Stimulated activated CD4-positive, alpha-beta T cell treated with anti-CD3 and anti-CD28 coated beads, Interleukin-15, amount 100 ng/mL, for 1 hour (primary cell): ENCODE measurements around the gene SRRT.

ENCODE experiments used
- DNase-seq, 2 donors: peaks; one replicate each; pipeline ENCODE4 v3.0.0-alpha.2; 2020; ENCODE audit warnings: low read depth in 1 of 2, low spot score in 1 of 2

Gene SRRT

DNA sequence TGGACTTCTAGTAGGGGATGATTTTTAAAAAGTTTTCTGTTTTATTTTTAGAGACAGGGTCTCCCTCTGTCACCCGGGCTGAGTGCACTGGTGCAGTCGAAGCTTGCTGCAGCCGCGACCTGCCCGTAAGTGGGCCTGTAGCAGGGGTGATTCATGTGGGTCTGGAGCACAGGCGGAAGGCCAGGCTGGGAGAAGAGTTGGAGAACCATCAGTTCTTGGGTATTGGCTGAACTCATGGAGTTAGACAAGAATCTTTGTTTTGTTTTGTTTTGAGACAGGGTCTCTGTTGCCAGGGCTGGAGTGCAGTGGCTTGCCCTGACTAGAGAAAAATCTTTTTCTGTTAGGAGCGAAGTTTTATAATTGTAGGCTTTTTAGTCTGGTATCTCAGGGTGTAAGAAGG lies 5.7 kb downstream of the SRRT start:
- DNase-seq, result no peak

DNA sequence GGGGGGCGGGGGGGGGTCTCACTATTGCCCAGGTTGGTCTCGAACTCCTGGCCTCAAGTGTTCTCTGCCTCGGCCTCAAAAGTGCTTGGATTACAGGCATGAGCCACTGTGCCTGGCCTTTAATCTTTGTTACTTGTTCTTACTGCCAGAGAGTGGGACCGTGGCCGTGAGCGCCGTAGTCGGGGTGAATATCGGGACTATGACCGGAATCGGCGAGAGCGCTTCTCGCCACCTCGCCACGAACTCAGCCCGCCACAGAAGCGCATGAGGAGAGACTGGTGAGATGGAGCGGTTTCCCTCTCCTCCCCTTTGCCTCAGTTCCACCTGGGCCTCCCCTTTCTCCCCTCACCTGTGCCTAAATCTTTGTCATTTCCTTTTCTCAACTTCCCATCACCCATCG lies 6.2 kb downstream of the SRRT start:
- no peak for DNase-seq

DNA sequence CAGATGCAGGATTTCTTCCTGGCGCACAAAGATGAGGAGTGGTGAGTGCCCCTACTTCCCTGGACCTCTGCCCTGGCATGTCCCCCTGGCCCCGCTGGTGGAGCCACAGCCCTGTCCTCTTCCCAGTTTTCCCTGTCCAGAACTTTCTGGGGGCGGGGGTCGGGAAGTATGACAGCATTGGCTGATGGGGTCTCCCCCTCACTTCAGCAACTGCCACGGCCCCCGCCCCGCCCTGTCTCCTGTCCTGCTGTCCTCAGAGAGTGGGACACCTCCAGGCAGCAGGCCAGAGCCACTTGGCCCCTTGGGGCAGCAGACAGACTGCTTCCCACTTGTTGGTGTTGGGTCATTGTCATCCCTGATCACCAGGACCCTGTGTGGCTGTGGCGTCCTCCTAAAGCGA lies 7.3 kb downstream of the SRRT start:
- DNase-seq, result no peak

DNA sequence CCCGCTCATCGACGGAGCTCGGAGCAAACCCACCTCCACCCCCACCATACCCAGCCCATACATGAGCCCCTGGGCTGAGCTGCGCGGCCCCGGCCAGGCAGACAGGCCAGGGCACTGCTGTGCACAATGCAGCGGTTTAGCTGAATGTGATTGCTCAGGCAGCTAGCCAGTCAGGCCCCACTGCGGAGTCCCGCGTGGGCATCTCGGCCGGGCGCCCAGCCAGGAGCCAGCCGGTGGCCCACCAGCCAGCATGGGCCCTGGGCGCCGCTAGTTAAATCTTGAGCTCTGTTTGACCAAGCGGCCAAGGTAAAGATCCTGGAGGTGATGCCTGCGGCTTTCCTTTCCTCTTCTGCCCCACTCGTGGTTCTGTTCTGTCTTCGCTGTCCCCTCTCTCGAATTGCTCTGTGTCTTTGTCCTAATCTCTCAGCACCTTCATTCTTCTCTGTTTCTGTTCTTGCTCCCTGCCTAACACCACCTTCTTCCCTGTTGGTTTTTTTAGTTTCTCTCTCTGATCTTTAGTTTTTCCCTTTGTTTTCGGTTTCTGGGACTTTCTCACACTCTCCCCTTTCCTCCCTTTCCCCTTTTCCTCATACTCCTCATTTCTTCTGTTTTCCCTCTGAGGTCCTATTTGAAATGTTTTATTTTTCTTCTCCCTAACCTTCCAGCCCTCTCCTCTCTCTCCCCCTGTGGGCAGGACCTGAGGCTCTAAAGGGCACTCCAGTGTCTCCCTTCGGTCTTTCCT lies 8.1 kb downstream of the SRRT start:
- DNase-seq, result no peak

DNA sequence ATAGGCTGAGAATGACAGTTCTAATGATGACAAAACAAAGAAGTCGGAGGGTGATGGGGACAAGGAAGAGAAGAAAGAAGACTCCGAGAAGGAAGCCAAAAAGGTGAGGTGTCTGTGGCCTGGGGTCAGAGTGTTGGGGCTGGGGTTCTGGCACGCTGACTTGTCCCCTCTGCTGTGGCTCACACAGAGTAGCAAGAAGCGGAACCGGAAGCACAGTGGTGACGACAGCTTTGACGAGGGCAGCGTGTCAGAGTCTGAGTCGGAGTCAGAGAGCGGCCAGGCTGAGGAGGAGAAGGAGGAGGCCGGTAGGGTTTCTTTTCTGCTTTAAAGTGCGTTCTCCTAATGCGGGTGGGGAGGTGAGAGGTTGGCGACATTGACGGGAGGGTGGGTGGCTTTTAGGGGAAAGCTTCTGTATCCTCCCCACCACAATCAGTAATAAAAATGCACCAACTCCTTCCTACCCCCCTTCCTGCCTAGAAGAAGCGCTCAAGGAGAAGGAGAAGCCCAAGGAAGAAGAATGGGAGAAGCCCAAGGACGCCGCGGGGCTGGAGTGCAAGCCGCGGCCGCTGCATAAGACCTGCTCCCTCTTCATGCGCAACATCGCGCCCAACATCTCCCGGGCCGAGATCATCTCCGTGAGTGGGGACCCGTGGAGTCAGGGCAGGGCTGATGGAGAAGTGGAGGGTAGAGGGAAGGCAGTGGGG lies 10.0 kb downstream of the SRRT start:
- no peak for DNase-seq

DNA sequence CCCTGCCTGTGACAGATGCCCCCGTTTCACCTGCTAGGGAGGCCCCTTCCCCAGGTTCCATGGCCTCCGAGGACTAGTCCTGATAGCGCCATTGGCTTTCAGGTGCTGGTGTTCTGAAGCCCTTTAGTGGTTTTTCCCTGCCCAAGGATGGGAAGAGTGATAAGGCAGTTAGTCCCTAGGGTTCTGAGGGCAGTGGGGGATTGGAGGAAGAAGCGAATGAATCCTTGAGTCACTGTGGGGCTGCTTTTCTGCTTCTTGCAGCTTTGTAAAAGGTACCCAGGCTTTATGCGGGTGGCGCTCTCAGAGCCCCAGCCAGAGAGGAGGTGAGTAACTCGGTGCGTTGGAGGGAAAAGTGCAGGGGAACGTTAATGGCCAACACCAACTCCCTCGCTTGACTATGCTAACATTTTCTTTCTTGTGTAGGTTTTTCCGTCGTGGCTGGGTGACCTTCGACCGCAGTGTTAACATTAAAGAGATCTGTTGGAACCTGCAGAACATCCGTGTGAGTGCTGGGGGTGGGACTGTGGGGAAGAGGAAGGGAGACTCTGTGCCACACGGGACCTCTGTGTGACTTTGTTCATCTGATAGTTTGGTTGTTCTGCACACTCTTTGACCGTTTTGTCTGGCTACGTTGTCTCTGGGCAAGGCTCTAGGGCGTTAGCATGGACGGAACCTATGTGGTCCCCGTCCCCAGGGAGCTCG lies 10.7 kb downstream of the SRRT start:
- DNase-seq, result no peak

DNA sequence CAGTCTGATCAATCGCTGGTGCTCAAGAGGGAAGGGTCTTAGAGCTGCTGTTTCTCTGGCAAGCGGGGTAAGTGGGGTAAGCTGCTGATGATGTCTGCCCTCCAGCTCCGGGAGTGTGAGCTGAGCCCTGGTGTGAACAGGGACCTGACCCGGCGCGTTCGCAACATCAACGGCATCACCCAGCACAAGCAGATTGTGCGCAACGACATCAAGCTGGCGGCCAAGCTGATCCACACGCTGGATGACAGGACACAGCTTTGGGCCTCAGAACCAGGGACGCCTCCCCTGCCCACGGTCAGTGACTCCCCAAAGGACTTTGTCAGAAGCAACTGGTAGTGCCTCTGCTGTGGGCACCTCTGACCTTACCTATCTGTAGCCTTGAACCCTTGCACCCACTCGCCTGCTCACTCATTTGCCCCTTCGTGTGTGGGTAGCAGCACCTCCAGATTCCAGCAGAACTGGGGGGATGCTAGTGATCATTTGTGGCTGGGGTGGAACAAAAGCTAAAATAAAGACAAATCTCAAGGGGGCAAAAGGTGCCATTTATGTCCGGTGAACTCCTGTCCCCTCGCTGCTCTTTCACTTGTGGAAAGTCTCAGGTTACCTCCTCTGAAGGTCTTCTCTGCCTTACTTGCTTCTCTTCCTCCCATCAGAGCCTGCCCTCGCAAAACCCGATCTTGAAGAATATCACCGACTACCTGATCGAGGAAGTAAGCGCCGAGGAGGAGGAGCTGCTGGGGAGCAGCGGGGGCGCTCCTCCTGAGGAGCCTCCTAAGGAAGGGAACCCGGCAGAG lies 11.4 kb downstream of the SRRT start:
- DNase-seq, result no peak

DNA sequence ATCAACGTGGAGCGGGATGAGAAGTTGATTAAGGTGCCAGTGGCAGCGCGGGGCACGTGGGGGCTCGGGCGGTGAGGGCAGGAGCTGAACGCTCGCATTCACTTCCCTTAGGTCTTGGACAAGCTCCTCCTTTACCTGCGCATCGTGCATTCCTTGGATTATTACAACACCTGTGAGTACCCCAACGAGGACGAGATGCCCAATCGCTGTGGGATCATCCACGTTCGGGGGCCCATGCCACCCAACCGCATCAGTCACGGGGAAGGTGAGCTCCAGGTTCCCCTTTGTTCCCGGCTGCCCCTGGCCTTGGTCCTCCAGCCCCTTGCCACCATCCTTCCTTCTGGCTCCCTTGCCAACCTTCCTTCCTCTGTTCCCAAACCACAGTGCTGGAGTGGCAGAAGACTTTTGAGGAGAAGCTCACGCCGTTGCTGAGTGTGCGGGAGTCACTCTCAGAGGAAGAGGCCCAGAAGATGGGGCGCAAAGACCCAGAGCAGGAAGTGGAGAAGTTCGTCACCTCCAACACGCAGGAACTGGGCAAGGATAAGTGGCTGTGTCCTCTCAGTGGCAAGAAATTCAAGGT lies 12.1 kb downstream of the SRRT start:
- DNase-seq, result no peak

DNA sequence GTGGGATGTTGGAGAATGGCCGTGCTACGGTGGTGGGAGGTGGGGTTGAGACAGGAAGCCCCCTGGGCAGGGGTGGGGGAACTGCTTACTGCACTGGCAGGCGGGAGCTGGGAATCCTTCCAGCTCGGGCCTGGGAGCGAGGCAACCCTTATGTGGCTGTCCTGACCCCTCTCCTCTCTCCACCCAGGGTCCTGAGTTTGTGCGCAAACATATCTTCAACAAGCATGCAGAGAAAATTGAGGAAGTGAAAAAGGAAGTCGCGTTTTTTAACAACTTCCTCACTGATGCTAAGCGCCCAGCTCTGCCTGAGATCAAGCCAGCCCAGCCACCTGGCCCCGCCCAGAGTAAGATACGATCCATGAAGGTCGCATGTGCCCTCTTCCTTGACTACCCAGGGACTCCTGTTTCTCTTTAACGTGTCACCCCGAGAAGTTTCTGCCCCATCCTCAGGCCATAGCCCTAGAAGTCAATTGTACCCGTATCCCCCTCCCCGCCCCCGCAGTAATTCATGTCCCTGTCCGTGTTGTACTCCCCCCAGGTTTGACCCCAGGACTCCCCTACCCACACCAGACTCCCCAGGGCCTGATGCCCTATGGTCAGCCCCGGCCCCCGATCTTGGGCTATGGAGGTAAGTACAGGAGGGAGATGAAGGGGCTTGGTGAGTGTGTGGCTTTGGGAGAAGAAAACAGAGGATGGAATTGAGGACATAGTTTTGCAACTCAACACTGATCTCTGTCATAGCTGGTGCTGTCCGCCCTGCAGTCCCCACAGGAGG lies 12.8 kb downstream of the SRRT start:
- DNase-seq, result no peak

DNA sequence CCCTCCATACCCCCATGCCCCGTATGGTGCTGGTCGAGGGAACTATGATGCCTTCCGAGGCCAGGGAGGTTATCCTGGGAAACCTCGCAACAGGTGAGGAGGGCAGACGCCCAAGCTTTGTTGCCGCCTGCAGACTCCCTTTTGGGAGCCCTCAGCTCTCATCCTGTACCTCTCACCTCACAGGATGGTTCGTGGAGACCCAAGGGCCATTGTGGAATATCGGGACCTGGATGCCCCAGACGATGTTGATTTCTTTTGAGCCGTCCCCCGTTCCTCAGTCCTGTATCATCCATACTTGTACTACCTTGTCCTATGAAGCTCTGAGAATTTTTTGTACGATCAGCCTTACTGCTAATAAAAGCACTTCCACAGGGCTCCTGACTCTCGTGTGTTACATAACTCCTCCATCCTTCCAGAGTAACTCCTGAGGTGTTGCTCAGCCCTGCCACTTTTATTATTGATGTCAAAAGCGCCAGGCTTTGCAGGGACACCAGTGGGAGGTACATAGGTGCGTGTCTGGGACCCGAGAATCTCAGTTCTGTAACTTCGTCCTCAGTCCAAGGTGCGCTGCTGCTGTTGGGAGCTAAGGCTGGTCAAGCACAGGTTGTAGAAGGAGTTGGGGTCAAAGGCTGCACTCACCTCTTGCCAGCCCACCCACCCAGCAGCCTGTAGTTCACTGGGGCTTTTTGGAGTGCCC lies 13.5 kb downstream of the SRRT start:
- no peak for DNase-seq

DNA sequence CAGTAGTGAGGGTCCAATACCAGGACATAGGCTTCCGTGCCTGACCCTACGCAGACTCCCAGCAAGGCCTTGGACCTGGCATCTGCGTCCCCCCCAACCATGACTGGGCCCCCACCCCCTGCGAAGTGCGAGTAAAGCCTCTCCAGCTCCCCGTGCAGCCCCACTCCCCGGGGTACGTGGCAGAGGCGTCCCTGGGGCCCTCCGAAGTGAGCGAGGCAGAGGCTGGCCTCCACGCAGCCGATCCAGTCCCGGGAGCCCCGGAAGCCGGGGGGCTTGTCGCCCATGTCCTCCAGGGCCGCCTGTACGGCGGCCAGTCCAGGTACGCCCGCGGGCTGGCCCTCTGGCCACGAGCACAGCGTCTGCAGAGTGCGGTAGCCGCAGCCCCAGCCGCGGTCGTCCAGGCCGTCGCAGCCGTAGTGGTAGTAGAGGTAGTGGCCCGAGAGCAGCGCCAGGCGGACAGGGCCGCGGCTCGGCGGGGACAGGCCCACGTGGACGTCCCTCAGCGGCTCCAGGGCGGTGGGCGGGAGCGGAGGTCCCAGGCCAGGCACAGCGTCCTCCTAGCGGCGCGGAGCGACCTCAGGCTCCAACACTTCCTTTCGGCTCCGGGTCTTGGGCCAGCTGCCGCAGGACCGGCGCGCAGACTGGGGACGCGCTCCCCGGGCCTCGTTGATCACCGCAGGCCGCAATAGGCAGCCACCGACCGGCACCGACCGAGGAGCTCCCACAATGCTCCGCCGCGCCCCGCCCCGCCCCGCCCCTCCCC lies 14.3 kb downstream of the SRRT start, which contains the start of gene UFSP1:
UFSP1 (minus strand) TSS at position 728 of the 763 bp plus-strand sequence; CDS start at position 284, 444 bp downstream.
- DNase-seq, result no peak

DNA sequence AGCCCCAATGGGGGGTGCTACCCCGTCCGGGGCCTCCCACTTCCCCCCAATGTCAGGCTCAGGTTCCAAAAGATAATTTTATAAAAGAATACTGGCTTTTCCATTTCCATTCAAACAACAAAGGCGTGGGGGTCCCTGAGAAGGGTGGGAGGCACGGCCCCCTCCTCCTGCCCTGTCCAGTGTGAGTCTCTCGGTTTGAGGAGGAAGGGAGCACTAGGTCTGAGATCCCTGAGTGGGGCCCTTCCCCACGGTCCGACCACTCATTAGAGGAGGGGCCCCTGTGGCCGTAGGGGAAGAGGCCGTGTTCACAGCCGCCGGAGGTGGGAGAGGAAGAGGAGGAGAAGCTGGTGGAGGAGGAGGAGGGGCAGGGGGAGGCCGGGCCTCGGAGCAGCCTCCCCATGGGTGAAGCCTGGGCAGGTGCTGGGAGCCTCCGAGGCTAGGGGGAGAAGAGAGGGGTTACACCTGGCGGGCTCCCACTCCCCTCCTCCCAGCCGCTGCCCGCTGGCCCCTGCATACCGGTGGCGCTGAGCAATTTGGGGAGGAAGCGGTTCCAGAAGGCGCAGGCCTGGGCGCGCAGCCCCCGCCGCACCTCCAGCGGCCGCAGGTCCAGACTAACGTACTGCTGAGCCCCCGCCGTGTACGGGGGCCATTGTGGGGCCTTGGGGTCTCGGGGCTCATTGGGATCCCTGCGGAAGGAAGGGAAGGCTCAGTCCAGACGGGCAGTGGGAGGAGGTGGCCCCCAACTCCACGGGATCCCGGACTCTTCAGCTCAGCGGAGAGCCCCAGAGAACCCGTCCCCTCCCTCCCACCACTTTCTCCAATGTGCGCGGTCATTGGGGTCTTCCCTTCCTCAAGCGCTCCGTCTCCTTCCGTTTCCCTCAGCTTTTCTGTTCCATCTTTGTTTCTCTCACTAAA lies 16.0 kb downstream of the SRRT start:
- DNase-seq, result no peak

DNA sequence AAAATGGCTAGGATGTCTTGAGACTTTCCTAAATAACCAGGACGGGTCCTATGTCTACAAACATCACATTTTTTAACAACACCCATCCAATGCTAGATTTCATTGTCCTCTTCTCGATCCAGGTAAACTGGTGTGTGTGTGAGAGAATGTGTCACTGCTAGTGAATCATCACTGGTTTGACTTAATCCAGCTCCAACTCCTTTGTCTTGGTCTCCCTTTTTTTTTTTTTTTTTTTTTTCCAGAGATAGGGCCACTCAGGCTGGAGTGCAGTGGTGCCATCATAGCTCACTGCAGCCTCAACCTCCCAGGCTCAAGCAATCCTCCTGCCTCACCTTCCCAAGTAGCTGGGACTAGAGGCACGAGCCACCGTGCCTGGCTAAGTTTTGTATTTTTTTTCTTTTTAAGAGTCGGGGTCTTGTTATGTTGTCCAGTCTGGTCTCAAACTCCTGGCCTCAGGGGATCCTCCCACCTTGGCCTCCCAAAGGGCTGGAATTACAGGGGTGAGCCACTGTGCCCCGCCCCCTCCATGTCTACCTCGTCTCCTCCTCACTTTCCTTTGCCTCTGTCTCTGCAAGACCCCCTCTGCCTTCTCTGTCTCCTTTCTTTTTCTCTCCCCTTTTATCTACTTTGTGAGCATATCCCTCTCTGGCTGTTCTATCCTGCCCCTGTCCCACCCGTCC lies 16.8 kb downstream of the SRRT start:
- DNase-seq, result no peak

DNA sequence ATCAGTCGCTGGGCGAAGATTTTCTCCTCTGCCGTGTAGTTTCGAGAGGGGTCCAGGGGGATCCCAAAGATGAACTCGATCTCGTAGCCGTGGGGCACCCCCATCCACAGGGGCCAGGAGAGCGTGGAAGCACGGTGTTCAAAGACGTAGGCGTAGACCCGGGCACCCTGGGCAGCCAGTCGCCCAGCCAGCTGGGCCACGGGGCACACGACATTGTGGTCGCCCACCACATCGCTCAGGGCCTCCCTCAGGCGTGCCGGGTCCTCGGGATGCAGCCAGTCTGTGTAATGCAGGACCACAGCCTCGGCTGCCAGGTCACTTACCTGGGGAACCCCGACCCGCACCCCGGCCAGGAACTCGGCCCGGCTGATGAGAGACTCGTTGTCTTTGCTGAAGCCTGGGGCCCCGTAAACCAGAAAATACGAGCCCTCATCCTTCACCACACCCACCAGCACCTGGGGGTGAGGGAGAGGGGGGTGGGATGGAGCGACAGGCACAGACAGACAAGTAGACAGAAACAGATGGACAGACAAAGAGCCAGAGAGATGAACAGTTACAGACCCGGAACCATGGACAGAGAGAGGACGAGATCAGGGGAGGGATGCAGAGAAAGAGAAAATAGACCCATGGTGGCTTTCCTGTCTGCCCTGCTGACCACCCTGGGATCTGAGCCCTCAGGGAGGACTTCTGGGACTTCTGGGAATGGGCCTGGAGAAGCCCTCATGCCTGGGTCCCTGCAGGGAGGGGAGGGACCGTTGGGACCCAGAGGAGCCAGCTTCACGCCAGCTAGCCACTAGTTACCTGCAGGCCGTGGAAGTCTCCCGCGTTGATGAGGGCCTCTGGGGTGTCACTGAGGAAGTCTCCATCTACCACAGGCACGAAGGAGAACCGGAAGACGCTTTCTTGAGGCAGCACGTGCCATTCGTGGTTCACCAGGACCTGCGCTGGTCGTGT lies 17.7 kb downstream of the SRRT start:
- no peak for DNase-seq

DNA sequence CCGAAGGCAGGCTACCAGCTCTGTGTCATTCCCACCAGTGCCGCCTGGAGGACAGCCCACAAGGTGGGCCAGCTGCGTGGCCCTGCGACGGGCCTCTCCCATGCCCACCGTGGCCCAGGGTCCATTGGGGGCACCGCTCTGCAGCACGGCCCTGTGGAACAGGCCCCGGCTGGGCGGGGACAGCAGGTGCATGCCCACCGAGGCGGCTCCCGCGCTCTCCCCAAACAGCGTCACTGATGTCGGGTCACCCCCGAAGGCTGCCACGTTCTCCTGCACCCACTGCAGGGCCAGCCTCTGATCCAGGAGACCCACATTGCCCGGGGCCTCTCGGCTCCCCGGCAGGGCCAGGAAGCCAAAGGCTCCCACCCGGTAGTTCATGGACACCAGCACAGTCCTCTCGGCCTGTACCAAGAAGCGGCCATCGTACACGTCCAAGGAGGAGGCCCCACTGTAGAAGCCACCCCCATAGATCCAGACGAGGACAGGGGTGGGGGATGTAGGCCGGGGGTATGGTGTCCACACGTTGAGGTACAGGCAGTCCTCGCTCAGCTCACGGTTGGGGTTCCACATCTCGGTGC lies 18.5 kb downstream of the SRRT start:
- DNase-seq, result no peak
